CD4-positive, alpha-beta T cell (primary cell): ENCODE measurements around the gene ORC2. TPM values are rescaled to one million over a fixed set of nuclear protein-coding genes. Genes with fewer than 3 reads are reported as not detected.

Experiments used
- ATAC-seq: fragments of 200-7000 bp; cut with Tn5 transposase; one replicate; pipeline ENCODE4 v1.10.0; 2022; ENCODE audit warnings: mild to moderate bottlenecking; ENCODE audit not compliant: poor library complexity
- CTCF ChIA-PET: fragments of 350-600 bp; sonication (Branson Sonifier 250); formaldehyde crosslinking; loops from one replicate; lab custom pipeline; 2021; ENCODE audit warnings: antibody characterized with exemption, inconsistent platforms; lab: Charles Lee
- POLR2A ChIA-PET: fragments of 350-600 bp; sonication (Branson Sonifier 250); formaldehyde crosslinking; loops from one replicate; lab custom pipeline; 2021; ENCODE audit warnings: antibody characterized with exemption, inconsistent platforms; lab: Charles Lee
- DNase-seq, 14 experiments: peaks; one replicate each; pipeline ENCODE4 v3.0.0-alpha.2; 2013 to 2020; ENCODE audit warnings: mixed read lengths in 2 of 14
- H3K27ac ChIP-seq, 2 donors: one replicate each; pipeline versions ENCODE4 v1.5.1 to v1.7.0; 2013; ENCODE audit warnings: low read length in 2 of 2, low read depth in 1 of 2, mild to moderate bottlenecking in 1 of 2
- H3K27me3 ChIP-seq, 2 experiments: 1 replicate in 1 of 2; 2 replicates in 1 of 2; pipeline versions ENCODE4 v1.6.1 to v1.7.0; 2013; ENCODE audit warnings: low read length in 2 of 2, control low read depth in 1 of 2, mild to moderate bottlenecking in 1 of 2, moderate library complexity in 1 of 2; ENCODE audit not compliant: insufficient read depth in 2 of 2, control insufficient read depth in 1 of 2
- H3K36me3 ChIP-seq: one replicate; pipeline ENCODE4 v1.6.1; 2013; ENCODE audit warnings: low read length, control low read depth; ENCODE audit not compliant: insufficient read depth
- H3K4me1 ChIP-seq: one replicate; pipeline ENCODE4 v1.6.1; 2013; ENCODE audit warnings: low read length, control low read depth; ENCODE audit not compliant: insufficient read depth
- H3K4me3 ChIP-seq: one replicate; pipeline ENCODE4 v1.5.1; 2013; ENCODE audit warnings: mild to moderate bottlenecking, low read length, moderate library complexity
- H3K9me3 ChIP-seq, 2 experiments: 1 replicate in 1 of 2; 2 replicates in 1 of 2; pipeline versions ENCODE4 v1.6.1 to v1.7.0; 2013; ENCODE audit warnings: low read length in 2 of 2, mild to moderate bottlenecking in 2 of 2, control low read depth in 1 of 2, moderate library complexity in 1 of 2; ENCODE audit not compliant: control insufficient read depth in 1 of 2, insufficient read depth in 1 of 2
- H3K27ac Mint-ChIP-seq: one replicate; pipeline ENCODE4 v1.8.0; 2020; ENCODE audit warnings: mixed read lengths
- H3K27me3 Mint-ChIP-seq: one replicate; pipeline ENCODE4 v1.8.0; 2021; ENCODE audit warnings: mixed read lengths
- H3K36me3 Mint-ChIP-seq: one replicate; pipeline ENCODE4 v1.8.0; 2021; ENCODE audit warnings: low read depth, mixed read lengths
- H3K4me1 Mint-ChIP-seq: one replicate; pipeline ENCODE4 v1.8.0; 2021; ENCODE audit warnings: low read depth, mixed read lengths
- H3K4me3 Mint-ChIP-seq: one replicate; pipeline ENCODE4 v1.8.0; 2020; ENCODE audit warnings: mild to moderate bottlenecking, mixed read lengths
- H3K9me3 Mint-ChIP-seq: one replicate; pipeline ENCODE4 v1.8.0; 2020; ENCODE audit warnings: mixed read lengths
- CTCF ChIP-seq: fragments of 200-600 bp; IDR thresholded peaks from one replicate; pipeline ENCODE4 v1.8.0; 2022; ENCODE audit warnings: antibody characterized with exemption, mild to moderate bottlenecking
- intact Hi-C, 2 experiments: fragments of 100-400 bp; cut with DNase I in 1 of 2; cut with micrococcal nuclease in 1 of 2; formaldehyde crosslinking; loops; one replicate each; pipeline versions ENCODE4 v1.15.1 to v1.9.0; 2023 to 2025; cut with DNase I, micrococcal nuclease
- total RNA-seq, 174 experiments: library from RNA in 2 of 174; stranded (reverse) in 2 of 174; gene quantifications; one replicate each; pipeline ENCODE4 v1.2.3 and lab custom pipeline; 2021 to 2026

The ORC2 gene
- total RNA-seq, 2 experiments from 2014 or later, result 25.0 to 26.6 TPM

- Mint-ChIP-seq H3K9me3 (no peaks in the 10 kb centered on the region), H3K4me3 (no peak overlapping the region), H3K27ac (peak overlapping the region; percentile 34), H3K36me3 (peaks cover 92% of the 10 kb centered on the region), H3K27me3 (no peaks in the 10 kb centered on the region), H3K4me1 (no peaks in the 10 kb centered on the region)
- no peaks in the 10 kb centered on the region for H3K4me1 ChIP-seq
- intact Hi-C loops, result no loop called here
- no peaks in the 10 kb centered on the region for H3K27me3 ChIP-seq
- POLR2A ChIA-PET, result no interaction called here
- H3K4me3 ChIP-seq, result no peak overlapping the region
- DNase-seq (no peak), ATAC-seq (no peak)
- CTCF ChIA-PET, result no interaction called here
- no peak overlapping the region for H3K27ac ChIP-seq
- H3K9me3 ChIP-seq, result no peaks in the 10 kb centered on the region
- H3K36me3 ChIP-seq, result peaks cover 76% of the 10 kb centered on the region
- TF ChIP-seq CTCF, result no peak
These were observed 41.0 kb downstream of the ORC2 start for GRCh38 chr2:200922439-200922838.

- peaks cover 78% of the 10 kb centered on the region for H3K36me3 Mint-ChIP-seq
- no peaks in the 10 kb centered on the region for H3K27me3 Mint-ChIP-seq
- no peak for TF ChIP-seq CTCF
- ATAC-seq, result no peak
- no peaks in the 10 kb centered on the region for H3K27me3 ChIP-seq
- peaks cover 85% of the 10 kb centered on the region for H3K36me3 ChIP-seq
- no peaks in the 10 kb centered on the region for H3K4me1 Mint-ChIP-seq
- CTCF ChIA-PET, result interaction anchor here (1.2 kb wide), 1 partner anchor 12 kb away, joined by 4 read pairs; no protein-coding TSS in a partner anchor
- intact Hi-C loops, result no loop called here
- H3K4me3 Mint-ChIP-seq, result no peak overlapping the region
- no peaks in the 10 kb centered on the region for H3K9me3 ChIP-seq
- no peak for DNase-seq
- no peaks in the 10 kb centered on the region for H3K4me1 ChIP-seq
- H3K27ac Mint-ChIP-seq, result peak overlapping the region; percentile 7
- POLR2A ChIA-PET, result interaction anchor here (0.9 kb wide), 1 partner anchor 13 kb away, joined by 3 read pairs; no protein-coding TSS in a partner anchor
- H3K4me3 ChIP-seq, result no peak overlapping the region
- H3K9me3 Mint-ChIP-seq, result no peaks in the 10 kb centered on the region
- no peak overlapping the region for H3K27ac ChIP-seq
These were observed 49.8 kb downstream of the ORC2 start for GRCh38 chr2:200913654-200914053.

GRCh38 chr2:200909958-200910357, 53.5 kb downstream of the ORC2 start:
- DNase-seq, result no peak
- H3K4me1 ChIP-seq, result no peaks in the 10 kb centered on the region
- Mint-ChIP-seq H3K9me3 (no peaks in the 10 kb centered on the region), H3K4me1 (no peaks in the 10 kb centered on the region), H3K27ac (no peak overlapping the region), H3K27me3 (no peaks in the 10 kb centered on the region), H3K4me3 (no peak overlapping the region), H3K36me3 (peaks cover 66% of the 10 kb centered on the region)
- ChIA-PET CTCF (interaction anchor here (0.6 to 0.9 kb wide), 2 partner anchors 235 to 322 kb away, joined by 3 to 4 read pairs; no protein-coding TSS in a partner anchor), POLR2A (no interaction called here)
- no peak for TF ChIP-seq CTCF
- no peaks in the 10 kb centered on the region for H3K9me3 ChIP-seq
- no peak for ATAC-seq
- H3K4me3 ChIP-seq, result no peak overlapping the region
- intact Hi-C loops, result loop anchor here (10.0 kb wide), 3 partner anchors 455 to 1265 kb away; partner anchors contain the start of genes STRADB (in 1 of the 2) and TRAK2 (in 1 of the 2)
- H3K36me3 ChIP-seq, result peaks cover 61% of the 10 kb centered on the region
- H3K27me3 ChIP-seq, result no peaks in the 10 kb centered on the region
- no peak overlapping the region for H3K27ac ChIP-seq
